ENCODE measurements around the gene PRR12.

PRR12 gene, protein sequence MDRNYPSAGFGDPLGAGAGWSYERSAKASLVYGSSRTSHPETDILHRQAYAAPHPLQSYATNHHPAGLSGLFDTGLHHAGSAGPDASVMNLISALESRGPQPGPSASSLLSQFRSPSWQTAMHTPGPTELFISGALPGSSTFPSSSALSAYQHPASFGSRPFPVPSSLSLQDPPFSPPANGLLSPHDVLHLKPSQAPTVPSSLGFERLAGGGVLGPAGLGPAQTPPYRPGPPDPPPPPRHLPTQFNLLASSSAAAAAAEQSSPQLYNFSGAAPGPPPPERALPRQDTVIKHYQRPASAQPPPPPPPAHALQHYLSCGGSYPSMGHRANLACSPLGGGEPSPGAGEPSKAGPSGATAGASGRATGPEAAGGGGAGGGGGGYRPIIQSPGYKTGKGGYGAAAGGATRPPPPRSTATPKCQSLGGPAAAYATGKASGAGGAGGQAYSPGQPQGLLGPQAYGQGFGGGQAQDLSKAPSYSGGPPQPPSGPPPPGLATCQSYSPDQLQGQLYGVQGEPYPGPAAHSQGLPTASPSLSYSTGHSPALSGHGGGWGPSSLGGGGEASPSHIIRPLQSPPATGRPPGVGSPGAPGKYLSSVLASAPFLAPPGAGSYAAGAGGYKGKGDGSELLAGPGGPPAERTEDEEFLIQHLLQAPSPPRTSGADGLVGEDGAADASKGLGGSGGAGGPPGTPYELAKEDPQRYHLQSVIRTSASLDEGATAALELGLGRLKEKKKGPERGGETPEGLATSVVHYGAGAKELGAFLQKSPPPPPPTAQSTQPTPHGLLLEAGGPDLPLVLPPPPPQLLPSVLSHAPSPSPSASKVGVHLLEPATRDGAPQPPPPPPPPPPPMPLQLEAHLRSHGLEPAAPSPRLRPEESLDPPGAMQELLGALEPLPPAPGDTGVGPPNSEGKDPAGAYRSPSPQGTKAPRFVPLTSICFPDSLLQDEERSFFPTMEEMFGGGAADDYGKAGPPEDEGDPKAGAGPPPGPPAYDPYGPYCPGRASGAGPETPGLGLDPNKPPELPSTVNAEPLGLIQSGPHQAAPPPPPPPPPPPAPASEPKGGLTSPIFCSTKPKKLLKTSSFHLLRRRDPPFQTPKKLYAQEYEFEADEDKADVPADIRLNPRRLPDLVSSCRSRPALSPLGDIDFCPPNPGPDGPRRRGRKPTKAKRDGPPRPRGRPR (N-terminal part only)

DNA sequence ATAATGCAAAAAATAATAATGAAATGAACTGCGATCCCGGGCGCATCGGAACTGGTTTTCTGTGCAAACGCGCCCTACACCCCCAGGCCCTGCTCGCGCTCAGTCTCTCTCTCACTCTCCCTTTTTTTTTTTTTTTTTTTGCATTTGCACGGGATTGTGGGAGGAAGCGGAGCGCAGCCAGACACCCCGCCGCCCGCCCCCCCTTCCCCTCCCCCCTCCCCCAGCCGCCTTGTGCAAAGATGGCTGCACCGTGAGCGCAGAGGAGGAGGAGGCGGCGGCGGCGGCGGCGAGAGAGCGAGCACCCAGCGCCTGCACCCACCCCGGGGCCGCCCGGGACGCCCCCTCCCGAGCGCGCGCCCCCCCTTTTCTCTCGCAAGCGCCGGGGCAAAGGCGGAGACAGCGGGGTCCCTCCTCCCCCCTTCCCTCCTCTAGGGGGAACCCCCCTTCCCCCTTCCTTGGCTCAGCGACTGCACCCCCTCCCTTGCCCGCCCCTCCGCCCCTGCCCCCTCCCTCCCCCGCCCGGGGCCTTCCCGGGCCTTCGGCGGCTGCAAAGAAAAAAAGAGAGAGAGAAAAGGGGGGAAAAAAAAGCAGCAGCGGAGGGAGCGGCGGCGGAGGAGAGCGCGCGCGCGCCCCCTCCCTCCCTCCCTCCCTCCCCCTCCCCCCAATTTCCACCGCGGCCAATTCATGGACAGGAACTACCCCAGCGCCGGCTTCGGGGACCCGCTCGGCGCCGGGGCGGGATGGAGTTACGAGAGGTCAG lies at the start of gene PRR12:
PRR12 (plus strand) TSS at position 212 of the 760 bp plus-strand sequence; CDS start at position 685, 473 bp downstream.
- DNase-seq (ENCODE audit: low read depth), result peak; percentile 68

DNA sequence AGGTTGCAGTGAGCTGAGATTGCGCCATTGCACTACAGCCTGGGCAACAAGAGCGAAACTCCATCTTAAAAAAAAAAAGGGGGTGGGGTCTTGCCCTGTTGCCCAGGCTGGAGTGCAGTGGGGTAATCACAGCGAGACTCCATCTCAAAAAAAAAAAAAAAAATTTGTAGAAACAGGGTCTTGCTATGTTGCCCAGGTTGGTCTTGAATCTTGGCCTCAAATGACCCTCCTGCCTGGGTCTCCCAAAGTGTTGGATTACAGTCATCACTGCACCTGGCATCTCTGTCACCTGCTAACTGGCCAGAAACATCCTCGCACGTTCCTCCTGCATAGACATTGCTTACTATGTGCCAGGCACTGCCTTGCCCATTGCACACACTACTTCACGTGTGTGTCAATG lies 49.1 kb upstream of the PRR12 start:
- no peak for DNase-seq (ENCODE audit: low read depth)

DNA sequence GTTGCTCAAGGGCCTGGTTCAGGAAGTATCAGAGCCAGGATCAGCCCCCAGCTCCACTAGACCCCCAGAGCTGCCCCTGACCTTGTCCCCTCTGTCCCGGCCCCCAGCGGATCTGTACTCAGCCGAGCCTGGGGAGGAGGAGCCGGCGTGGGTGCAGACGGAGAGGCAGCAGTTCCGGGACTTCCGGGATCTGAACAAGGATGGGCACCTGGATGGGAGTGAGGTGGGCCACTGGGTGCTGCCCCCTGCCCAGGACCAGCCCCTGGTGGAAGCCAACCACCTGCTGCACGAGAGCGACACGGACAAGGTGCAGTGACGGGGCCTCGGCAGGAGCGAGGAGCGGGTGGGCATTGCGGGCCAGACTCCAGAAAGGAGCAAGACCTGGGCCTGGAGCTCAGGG lies 48.5 kb upstream of the PRR12 start:
- DNase-seq (ENCODE audit: low read depth), result no peak

GRCh38 chr19:49543032-49543431 lies 48.0 kb upstream of the PRR12 start:
- no peak for DNase-seq (ENCODE audit: low read depth)

- no peak for DNase-seq (ENCODE audit: low read depth)
Measured at GRCh38 chr19:49544154-49544553, 46.8 kb upstream of the PRR12 start.

GRCh38 chr19:49546825-49547565 lies 44.0 kb upstream of the PRR12 start:
- peak; percentile 63 for DNase-seq (ENCODE audit: low read depth)

DNA sequence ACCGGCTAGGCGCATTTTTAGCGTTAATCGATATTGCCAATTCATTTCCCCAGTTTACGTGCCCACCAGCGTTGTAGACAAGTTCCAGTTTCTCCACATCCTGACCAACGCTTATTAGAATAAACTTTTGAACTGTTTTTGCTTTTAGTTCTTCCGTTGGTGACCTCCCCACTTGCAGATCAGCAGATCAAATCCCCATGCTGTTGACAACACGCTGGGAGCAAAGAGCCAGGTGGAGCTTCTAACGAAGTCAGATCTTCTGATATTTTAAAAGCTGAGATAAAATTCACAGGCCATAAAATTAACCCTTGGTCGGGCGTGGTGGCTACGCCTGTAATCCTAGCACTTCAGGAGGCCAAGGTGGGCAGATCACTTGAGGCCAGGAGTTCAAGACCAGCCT lies 41.9 kb upstream of the PRR12 start:
- DNase-seq (ENCODE audit: low read depth), result no peak

DNA sequence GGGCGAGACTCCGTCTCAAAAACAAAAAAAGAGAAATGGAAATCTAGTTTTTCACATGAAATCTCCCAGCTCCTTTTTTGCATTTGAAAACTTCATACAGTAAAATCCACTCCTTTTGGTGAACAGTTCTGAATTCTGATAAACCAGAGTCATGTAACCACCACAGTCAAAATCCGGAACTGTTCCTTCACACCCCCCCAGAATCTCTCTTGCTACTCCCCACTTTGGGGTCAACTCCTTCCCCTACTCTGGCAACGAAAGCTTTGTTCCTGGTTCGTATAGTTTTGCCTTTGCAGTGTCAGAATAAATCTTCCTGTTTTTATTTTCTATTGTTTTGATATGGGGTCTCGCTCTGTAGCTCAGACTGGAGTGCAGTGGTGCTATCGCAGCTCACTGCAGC lies 39.5 kb upstream of the PRR12 start:
- no peak for DNase-seq (ENCODE audit: low read depth)

DNA sequence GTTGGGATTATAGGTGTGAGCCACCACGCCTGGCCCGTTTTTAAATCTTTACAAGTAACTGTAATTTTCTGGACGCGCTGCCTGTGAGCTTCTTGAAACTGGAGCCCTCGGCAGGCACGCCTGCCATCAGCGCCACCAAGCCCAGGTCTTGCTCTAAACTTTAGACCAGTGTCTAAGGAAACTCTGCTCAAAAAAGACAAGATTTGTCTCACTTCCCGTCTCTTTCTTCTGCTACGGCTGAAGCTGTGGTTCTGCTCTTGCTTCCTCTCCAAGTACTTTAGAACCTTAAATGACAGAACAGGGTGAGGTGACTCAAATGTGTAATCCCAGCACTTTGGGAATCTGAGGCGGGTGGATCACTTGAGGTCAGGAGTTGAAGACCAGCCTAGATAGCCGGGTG lies 38.2 kb upstream of the PRR12 start:
- no peak for DNase-seq (ENCODE audit: low read depth)

DNA sequence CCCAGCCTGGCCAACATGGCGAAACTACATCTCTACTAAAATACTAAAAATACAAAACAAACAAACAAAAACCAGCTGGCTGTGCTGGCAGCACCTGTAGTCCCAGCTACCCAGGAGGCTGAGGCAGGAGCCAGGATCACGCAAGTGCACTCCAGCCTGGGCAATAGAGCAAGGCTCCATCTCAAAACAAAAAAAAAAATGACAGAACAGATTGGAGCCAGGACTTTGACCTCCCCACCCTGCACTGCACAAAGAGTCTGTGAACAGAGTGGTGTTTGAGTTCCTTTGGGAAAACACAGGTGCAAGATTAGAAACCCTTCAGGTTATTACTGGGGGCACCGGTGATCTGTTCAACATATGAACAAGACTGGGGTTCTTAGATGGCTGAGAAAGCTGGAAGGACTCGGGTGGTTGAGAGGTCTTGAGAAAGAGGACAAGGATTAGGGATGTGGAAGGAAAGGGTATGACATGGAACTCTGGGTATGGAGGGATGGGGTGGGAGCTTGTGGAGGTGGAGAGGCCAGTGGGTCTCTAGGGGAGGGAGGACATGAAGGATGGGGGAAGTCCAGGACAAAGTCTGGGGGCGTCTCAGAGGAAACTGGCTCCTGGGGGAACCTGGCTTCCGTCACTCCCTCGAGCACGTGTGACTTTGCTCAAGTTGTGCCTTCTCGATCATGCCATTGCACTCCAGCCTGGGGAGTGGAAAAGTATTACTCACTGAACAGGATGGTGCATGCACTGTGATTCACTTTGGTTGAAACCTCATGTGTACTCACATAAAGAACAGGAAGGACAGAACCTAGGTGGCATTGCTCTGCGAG lies 37.3 kb upstream of the PRR12 start:
- peak; percentile 68 for DNase-seq (ENCODE audit: low read depth)

GRCh38 chr19:49554701-49555181 lies 36.2 kb upstream of the PRR12 start:
- DNase-seq (ENCODE audit: low read depth), result no peak

DNA sequence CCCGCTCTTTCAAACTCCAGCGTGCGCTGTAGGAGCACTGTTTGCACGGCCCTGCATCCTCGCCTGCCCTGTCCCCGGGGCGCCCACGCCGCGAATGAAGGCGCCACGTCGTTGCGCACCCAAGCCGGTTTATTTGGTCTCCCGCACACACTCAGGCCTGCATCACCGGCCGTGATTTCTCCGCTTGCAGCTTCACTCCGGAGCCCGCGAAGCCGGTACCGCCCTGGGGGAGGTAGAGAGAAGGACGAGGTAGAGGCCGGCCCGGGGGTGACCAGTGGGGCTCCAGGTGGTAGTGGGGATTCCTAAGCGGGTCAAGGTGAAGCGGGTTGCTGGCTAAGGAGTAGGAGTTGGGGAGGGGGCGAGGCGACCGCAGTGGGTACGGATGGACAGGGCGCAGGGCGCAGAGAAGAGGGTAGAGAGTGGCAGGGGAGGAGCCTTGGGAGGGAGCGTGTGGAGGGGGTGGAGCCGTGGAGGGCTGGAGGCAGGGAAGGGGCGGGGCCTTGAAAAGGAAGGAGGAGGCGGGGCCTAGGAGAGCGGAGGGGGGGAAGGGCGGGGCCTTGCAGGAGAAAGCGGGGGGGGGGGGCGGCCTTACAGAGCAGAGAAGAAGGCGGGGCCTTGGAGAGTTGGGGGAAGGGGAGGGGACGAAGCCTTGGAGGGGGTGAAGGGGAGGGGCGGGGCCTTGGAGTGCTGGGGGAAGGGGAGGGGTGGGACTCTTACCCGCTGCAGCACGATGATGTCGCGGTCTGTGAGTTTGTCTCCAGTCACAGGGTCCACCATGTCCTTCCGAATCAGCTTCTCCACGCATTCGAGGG lies 35.2 kb upstream of the PRR12 start:
- peak; percentile 78 for DNase-seq (ENCODE audit: low read depth)

- DNase-seq (ENCODE audit: low read depth), result no peak
Measured at GRCh38 chr19:49556412-49557398, 34.3 kb upstream of the PRR12 start.

DNA sequence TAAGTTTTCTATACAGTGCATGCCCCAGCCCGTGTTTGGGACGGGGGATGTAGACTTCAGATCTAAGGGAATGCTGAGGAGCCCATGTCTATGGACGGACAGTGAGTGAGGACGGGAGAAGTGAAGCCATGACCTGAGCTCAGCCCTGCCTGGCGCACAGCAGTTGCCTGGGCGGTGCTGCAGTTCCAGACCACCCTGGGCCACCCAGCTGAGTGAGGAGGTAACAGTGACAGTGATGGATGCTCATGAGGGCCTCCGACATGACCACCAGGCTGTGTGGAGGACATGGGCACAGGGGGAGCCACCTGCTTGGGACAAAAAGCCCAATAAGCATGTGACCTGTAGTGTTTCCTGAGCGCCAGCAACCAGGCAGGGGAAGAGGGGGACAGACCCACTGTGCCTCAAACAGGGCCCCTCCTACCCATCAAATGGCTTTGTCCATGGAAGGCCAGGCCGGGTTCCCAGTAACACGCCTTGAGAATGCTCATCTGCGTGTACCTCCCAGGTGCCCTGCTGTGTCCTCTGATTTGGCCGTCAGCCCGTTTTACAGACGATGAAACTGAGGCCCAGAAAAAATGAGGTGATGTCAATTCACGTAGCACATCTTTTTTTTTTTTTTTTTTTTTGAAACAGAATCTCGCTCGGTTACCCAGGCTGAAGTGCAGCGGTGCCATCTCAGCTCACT lies 33.2 kb upstream of the PRR12 start:
- DNase-seq (ENCODE audit: low read depth), result no peak

- no peak for DNase-seq (ENCODE audit: low read depth)
Measured at GRCh38 chr19:49558591-49558990, 32.4 kb upstream of the PRR12 start.

DNA sequence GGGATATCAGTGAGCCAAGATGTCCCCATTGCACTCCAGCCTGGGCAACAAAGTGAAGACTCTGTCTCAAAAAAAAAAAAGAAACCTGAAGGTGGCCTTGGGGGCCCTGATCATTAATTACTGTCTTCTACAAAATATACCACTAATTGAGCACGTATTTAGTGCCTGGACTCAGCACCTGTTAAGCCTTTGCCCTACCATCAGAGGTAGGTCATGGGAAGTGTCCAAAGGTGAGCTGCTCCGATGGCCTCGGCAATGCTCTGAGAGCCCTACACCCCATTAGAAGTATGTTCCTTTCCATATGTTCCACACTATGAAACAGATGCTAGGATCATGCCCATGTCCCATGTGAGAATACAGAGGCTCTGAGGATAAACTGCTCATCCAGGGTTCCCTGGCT lies 31.5 kb upstream of the PRR12 start:
- no peak for DNase-seq (ENCODE audit: low read depth)

DNA sequence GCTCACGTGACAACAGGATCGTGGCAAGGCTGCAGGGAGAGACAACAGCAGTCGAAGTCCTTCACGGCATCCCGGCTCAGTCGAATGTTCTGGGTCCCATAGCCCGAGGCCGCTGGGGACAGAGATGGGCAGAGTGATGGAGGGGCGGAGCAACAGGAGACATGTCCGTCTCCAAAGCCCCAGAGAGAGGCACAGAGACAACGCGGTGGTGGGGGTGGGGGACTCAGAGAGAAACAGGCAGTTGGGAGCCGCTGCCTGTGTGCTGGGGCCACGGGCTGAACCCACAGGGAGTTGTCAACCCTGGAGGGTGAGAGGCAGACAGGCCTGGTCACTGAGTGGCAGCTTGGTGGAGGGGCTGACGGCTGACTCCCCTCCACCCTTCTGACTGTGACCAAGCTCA lies 31.1 kb upstream of the PRR12 start:
- no peak for DNase-seq (ENCODE audit: low read depth)

All from stimulated activated CD4-positive, alpha-beta T cell treated with anti-CD3 and anti-CD28 coated beads, Interleukin-2, amount 100 ng/mL, for 4 hours (primary cell).